Measurements from ENCODE around the gene TMEM171.
A peak's percentile ranks its signal among the peaks of the same experiment; 100 is the strongest.

Gene TMEM171

GRCh38 chr5:73154208-73155006 lies 34.0 kb downstream of the TMEM171 start:
- no peak for DNase-seq (ENCODE audit: extremely low spot score)
- TF ChIP-seq CTCF (IDR thresholded peaks at IDR 0.05; ENCODE audit: control extremely low read depth, extremely low read depth, low read depth, missing control alignments), result no peak
- ChIA-PET POLR2A (no interaction called here), CTCF (no interaction called here)

- POLR2A ChIA-PET, result no interaction called here
- CTCF ChIA-PET, result no interaction called here
- DNase-seq (ENCODE audit: extremely low spot score), result no peak
- no peak for TF ChIP-seq CTCF (IDR thresholded peaks at IDR 0.05; ENCODE audit: control extremely low read depth, extremely low read depth, low read depth, missing control alignments)
Measured at GRCh38 chr5:73155271-73156222, 35.2 kb downstream of the TMEM171 start.

- no peak for TF ChIP-seq CTCF (IDR thresholded peaks at IDR 0.05; ENCODE audit: control extremely low read depth, extremely low read depth, low read depth, missing control alignments)
- ChIA-PET POLR2A (no interaction called here), CTCF (no interaction called here)
- no peak for DNase-seq (ENCODE audit: extremely low spot score)
Measured at GRCh38 chr5:73157414-73158303, 37.3 kb downstream of the TMEM171 start.

GRCh38 chr5:73158313-73158712 lies 37.9 kb downstream of the TMEM171 start:
- TF ChIP-seq CTCF (IDR thresholded peaks at IDR 0.05; ENCODE audit: control extremely low read depth, extremely low read depth, low read depth, missing control alignments), result no peak
- CTCF ChIA-PET, result no interaction called here
- POLR2A ChIA-PET, result no interaction called here
- no peak for DNase-seq (ENCODE audit: extremely low spot score)

GRCh38 chr5:73160239-73160671 lies 39.9 kb downstream of the TMEM171 start:
- no peak for DNase-seq (ENCODE audit: extremely low spot score)
- no peak for TF ChIP-seq CTCF (IDR thresholded peaks at IDR 0.05; ENCODE audit: control extremely low read depth, extremely low read depth, low read depth, missing control alignments)
- ChIA-PET CTCF (interaction anchor here (1.6 kb wide), 1 partner anchor 41 kb away, joined by 4 read pairs; no protein-coding TSS in a partner anchor), POLR2A (no interaction called here)

- DNase-seq (ENCODE audit: extremely low spot score), result no peak
- TF ChIP-seq CTCF (IDR thresholded peaks at IDR 0.05; ENCODE audit: control extremely low read depth, extremely low read depth, low read depth, missing control alignments), result peak; percentile 2
- ChIA-PET POLR2A (no interaction called here), CTCF (interaction anchor here (1.1 to 1.7 kb wide), 4 partner anchors 9 to 87 kb away, joined by 4 read pairs; no protein-coding TSS in a partner anchor)
Measured at GRCh38 chr5:73170522-73170921, 50.1 kb downstream of the TMEM171 start.

All from GM10248 (cell line).